Activated CD8-positive, alpha-beta memory T cell treated with anti-CD3 and anti-CD28 coated beads, Interleukin-2, amount 10 ng/mL, durations not matched to agents 7 days and 5 days (primary cell): ENCODE data around the gene CNGA2. TPM values are rescaled to one million over a fixed set of nuclear protein-coding genes. Genes with fewer than 3 reads are reported as not detected.

Experiments
- ATAC-seq: fragments of 150-1000 bp; cut with Tn5 transposase; one replicate; pipeline ENCODE4 v1.10.0; 2021; ENCODE audit warnings: moderate library complexity
- CTCF ChIA-PET: fragments of 350-600 bp; sonication (Branson Sonifier 250); formaldehyde crosslinking; loops from one replicate; lab custom pipeline; 2021; ENCODE audit warnings: antibody characterized with exemption; lab: Charles Lee
- DNase-seq: peaks from one replicate; pipeline ENCODE4 v3.0.0-alpha.2; 2020
- H3K27ac Mint-ChIP-seq: one replicate; pipeline ENCODE4 v1.8.0; 2021; ENCODE audit warnings: mild to moderate bottlenecking, mixed read lengths
- H3K27me3 Mint-ChIP-seq: one replicate; pipeline ENCODE4 v1.8.0; 2021; ENCODE audit warnings: mixed read lengths
- H3K36me3 Mint-ChIP-seq: one replicate; pipeline ENCODE4 v1.8.0; 2021; ENCODE audit warnings: mild to moderate bottlenecking, mixed read lengths
- H3K4me1 Mint-ChIP-seq: one replicate; pipeline ENCODE4 v1.8.0; 2021; ENCODE audit warnings: mixed read lengths
- H3K4me3 Mint-ChIP-seq: one replicate; pipeline ENCODE4 v1.8.0; 2021; ENCODE audit warnings: mild to moderate bottlenecking, moderate library complexity, mixed read lengths
- H3K9me3 Mint-ChIP-seq: one replicate; pipeline ENCODE4 v1.8.0; 2022; ENCODE audit warnings: low read depth, mixed read lengths
- total RNA-seq, 2 experiments: library from RNA; stranded (reverse); gene quantifications; one replicate each; pipeline ENCODE4 v1.2.3, GENCODE V29; 2021

CNGA2 gene
- total RNA-seq, 2 experiments from 2014 or later = not detected

DNA sequence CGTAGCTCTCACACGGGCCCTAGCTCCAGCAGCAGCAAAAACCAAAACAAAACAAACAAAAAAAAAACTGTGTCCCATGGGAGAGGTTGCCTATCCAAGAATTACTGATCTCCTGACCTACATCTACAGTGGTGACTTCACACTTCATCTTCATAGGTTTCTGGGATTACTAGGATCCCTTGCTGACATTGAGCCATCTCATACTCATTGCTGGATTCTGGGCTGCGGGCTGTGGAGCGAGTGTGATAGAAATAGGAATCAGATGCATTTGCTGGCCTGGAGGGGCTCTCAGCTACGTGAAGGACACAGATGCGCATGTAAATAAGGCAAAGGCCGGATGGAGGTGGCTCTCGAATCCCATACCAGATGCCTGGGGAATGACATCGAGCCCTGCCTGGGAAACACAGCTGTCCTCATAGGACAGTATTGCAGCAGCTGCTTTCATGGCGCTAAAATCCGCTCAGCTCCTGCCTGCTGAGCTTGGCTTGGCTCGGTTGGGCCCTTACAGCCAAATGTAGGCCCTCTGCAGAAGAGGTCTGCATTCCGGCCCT lies 41.7 kb downstream of the CNGA2 start:
- no peak for ATAC-seq
- DNase-seq = no peak
- Mint-ChIP-seq H3K27ac (no peak overlapping the region), H3K4me3 (no peak overlapping the region), H3K27me3 (no peaks in the 10 kb centered on the region), H3K36me3 (no peaks in the 10 kb centered on the region), H3K4me1 (no peaks in the 10 kb centered on the region), H3K9me3 (no peaks in the 10 kb centered on the region)
- CTCF ChIA-PET = no interaction called here

DNA sequence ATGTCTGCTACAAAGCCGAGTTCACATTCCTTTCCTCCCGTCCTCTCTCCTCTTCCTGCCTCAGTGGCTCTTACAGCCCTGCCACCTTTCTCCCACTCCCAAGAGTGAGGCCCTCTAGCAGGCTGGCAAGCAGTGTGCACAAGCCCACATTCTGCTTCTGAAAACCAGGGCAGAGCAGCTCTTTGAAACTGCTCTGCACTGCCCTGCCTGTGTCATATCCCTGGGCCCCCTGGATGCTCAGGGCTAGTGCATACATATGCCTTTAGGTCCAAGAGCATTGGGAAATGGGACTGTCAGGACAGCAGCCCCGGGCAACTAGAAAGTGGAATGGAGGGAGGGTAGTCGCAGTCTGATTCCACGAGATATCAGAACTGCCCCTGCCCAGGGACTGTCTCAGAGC lies 42.4 kb downstream of the CNGA2 start:
- Mint-ChIP-seq H3K27me3 (no peaks in the 10 kb centered on the region), H3K36me3 (no peaks in the 10 kb centered on the region), H3K4me1 (no peaks in the 10 kb centered on the region), H3K4me3 (no peak overlapping the region), H3K27ac (no peak overlapping the region), H3K9me3 (no peaks in the 10 kb centered on the region)
- no peak for DNase-seq
- no peak for ATAC-seq
- CTCF ChIA-PET = no interaction called here

DNA sequence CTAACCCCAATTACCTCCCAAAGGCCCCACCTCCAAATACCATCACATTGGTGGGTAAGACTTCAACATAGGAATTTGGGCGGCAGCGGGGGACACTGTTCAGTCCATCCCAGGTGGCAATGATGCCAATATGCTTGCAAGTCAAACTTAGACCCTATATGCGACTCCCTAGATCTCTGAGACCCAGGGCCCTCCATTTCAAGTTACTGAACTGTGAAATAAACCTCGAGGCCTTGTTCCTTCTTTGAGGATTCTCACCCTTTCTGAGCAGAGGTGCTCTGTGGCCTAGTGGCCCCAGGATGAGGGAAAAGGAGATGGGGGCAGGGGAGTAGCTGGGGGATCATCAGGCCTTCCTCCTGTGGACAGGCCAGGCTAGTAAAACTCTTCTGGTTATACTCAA lies 44.7 kb downstream of the CNGA2 start:
- Mint-ChIP-seq H3K4me1 (no peaks in the 10 kb centered on the region), H3K36me3 (no peaks in the 10 kb centered on the region), H3K4me3 (no peak overlapping the region), H3K9me3 (no peaks in the 10 kb centered on the region), H3K27ac (no peak overlapping the region), H3K27me3 (no peaks in the 10 kb centered on the region)
- CTCF ChIA-PET = no interaction called here
- no peak for ATAC-seq
- no peak for DNase-seq

DNA sequence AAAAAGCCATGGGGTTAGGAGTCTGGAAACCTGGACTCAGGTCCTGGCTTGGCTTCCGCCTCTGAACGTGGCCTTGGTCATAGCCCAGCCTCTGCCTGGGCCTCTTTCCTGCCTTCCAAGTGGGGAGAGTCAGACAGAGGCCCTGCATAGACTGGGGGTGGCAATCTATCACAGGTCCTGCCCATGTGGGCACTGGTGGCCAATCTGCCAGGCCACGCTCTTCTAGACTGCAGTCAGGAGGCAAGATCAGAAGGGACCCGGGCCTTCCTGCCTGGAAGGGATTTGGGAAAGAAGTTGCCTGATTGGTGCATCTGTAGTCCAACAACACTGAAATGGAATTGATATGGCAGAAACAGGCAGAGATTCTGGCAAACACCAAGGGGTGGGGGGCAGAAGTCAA lies 46.1 kb downstream of the CNGA2 start:
- no peaks in the 10 kb centered on the region for H3K4me1 Mint-ChIP-seq
- CTCF ChIA-PET = no interaction called here

GRCh38 chrX:151789179-151789800 lies 54.7 kb downstream of the CNGA2 start:
- no peak for DNase-seq
- Mint-ChIP-seq H3K4me3 (no peak overlapping the region), H3K4me1 (no peaks in the 10 kb centered on the region), H3K27me3 (no peaks in the 10 kb centered on the region), H3K9me3 (no peaks in the 10 kb centered on the region), H3K36me3 (no peaks in the 10 kb centered on the region), H3K27ac (no peak overlapping the region)
- CTCF ChIA-PET = no interaction called here
- ATAC-seq = no peak

More for the DNA sequence above, 46.1 kb downstream of the CNGA2 start:
- H3K27me3 Mint-ChIP-seq = no peaks in the 10 kb centered on the region
- no peak for DNase-seq
- H3K9me3 Mint-ChIP-seq = no peaks in the 10 kb centered on the region
- no peaks in the 10 kb centered on the region for H3K36me3 Mint-ChIP-seq
- H3K27ac Mint-ChIP-seq = no peak overlapping the region
- no peak for ATAC-seq
- H3K4me3 Mint-ChIP-seq = no peak overlapping the region

GRCh38 chrX:151790481-151791160 lies 56.1 kb downstream of the CNGA2 start:
- Mint-ChIP-seq H3K4me1 (no peaks in the 10 kb centered on the region), H3K27me3 (no peaks in the 10 kb centered on the region), H3K27ac (no peak overlapping the region), H3K36me3 (no peaks in the 10 kb centered on the region), H3K9me3 (no peaks in the 10 kb centered on the region), H3K4me3 (no peak overlapping the region)
- CTCF ChIA-PET = interaction anchor here (1.0 kb wide), 1 partner anchor 571 kb away, joined by 3 read pairs; no protein-coding TSS in a partner anchor
- DNase-seq = no peak
- ATAC-seq = no peak

GRCh38 chrX:151791961-151792360 lies 57.4 kb downstream of the CNGA2 start:
- Mint-ChIP-seq H3K9me3 (no peaks in the 10 kb centered on the region), H3K4me3 (no peak overlapping the region), H3K4me1 (no peaks in the 10 kb centered on the region), H3K27me3 (no peaks in the 10 kb centered on the region), H3K36me3 (no peaks in the 10 kb centered on the region), H3K27ac (no peak overlapping the region)
- DNase-seq = no peak
- ATAC-seq = no peak
- CTCF ChIA-PET = no interaction called here

DNA sequence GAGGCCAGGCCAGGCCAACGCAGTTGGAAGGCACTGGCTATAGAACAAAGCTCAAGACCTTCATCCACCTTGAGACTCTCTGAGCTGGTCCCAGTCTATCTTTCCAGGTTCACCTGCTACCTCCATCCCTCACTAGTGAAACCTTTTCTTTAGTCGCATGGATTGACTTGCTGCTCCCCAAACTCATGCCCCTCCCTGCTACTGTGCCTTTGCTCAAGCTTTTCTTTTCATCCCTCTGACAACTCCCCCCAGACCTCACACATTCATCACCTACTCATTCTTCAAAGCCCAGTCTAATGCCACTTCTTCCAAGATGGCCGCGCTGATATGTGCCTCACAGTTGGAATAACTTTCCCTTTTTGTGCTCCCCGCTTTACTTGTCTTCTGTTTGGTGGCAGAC lies 58.0 kb downstream of the CNGA2 start:
- ATAC-seq = no peak
- Mint-ChIP-seq H3K4me1 (no peaks in the 10 kb centered on the region), H3K27me3 (no peaks in the 10 kb centered on the region), H3K9me3 (no peaks in the 10 kb centered on the region), H3K36me3 (no peaks in the 10 kb centered on the region), H3K4me3 (no peak overlapping the region), H3K27ac (no peak overlapping the region)
- no peak for DNase-seq
- CTCF ChIA-PET = no interaction called here

GRCh38 chrX:151793886-151794285 lies 59.3 kb downstream of the CNGA2 start:
- Mint-ChIP-seq H3K36me3 (no peaks in the 10 kb centered on the region), H3K4me3 (no peak overlapping the region), H3K9me3 (no peaks in the 10 kb centered on the region), H3K27ac (no peak overlapping the region), H3K4me1 (no peaks in the 10 kb centered on the region), H3K27me3 (no peaks in the 10 kb centered on the region)
- CTCF ChIA-PET = no interaction called here
- DNase-seq (no peak), ATAC-seq (no peak)

Other genes with a start within 250 kb of the CNGA2 start
- gene PASD1, start 171.1 kb upstream of the CNGA2 start, total RNA-seq = not detected
- not detected for gene PRRG3, start 39.3 kb upstream of the CNGA2 start, total RNA-seq
- gene FATE1, start 18.7 kb upstream of the CNGA2 start, total RNA-seq = not detected
- not detected for gene MAGEA4, start 178.1 kb downstream of the CNGA2 start, total RNA-seq
- gene GABRE, start 239.9 kb downstream of the CNGA2 start, total RNA-seq = not detected